HG03457 (cell line): ENCODE data around the gene ANKFY1.
"Not testable (repeated sequence)": the region's sequence is repeated elsewhere in the genome, so short reads cannot be mapped to it uniquely, and the experiment has no call there.

ENCODE experiments used
- ATAC-seq: cut with Tn5 transposase; IDR thresholded peaks from one replicate; pipeline ENCODE4 v1.9.1; 2021; ENCODE audit warnings: moderate number of reproducible peaks; ENCODE audit not compliant: unreplicated experiment

The ANKFY1 gene

GRCh38 chr17:4161192-4161966 lies 102.4 kb downstream of the ANKFY1 start:
- no peak for ATAC-seq

GRCh38 chr17:4160294-4160859 lies 103.4 kb downstream of the ANKFY1 start:
- ATAC-seq, result no peak

- no peak for ATAC-seq
Measured at GRCh38 chr17:4159761-4160160, 104.0 kb downstream of the ANKFY1 start.

DNA sequence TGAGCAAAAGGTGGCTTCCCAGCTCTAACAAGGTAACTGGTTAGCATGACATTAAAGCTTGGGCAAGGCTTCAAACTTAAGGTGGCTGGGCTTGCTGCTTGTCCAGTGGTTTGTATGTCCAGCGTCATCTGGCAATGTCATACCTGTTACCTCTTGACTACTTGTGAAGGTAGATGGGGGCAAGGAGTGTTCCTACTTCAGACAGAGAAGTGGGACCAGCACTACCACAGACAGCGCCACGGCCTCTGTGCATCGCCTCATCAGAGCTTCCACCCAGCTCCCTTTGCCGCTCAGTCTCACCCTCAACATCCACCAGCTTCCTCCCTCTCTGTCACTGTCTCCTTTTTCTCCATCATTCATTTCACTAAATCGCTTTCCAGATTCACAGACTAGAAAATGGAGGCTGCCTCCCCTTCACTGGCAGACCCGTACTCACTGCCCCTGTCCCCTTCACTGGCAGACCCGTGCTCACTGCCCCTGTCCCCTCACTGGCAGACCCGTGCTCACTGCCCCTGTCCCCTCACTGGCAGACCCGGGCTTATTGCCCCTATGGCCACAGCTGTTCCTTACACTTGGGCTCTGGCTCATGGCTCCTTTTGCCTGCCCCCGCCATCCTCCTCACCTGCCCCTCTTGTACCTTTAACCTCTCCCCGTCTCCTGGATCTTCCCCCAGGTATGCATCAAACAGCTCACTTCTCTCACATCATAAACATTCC lies 106.0 kb downstream of the ANKFY1 start:
- ATAC-seq, result no peak

DNA sequence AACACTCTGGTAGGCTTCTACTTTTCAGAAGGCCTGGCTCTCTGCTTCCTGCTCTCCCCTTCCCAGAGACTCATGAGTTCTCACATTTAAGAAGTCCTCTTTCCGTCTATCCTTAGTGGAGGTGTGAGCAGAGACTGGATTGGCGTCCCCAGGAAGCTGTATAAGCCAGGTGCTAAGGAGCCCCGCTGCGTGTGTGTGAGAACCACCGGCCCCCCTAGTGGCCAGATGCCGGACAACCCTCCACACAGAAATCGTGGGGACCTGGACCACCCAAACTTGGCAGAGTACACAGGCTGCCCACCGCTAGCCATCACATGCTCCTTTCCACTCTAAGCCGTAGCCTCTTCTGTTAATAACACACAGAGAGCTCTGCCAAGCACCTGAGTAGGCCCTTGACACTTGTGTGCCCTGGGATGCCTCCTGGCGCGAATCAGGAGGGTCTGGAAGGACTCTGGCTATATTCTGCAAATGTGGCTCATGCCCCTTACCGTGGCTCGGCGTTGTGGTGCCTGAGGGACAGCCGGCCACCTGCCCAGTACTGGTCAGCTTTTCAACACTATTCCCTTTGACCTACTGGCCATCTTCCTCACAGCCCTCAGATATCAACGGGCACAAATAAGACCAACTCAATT lies 106.9 kb downstream of the ANKFY1 start:
- no peak for ATAC-seq

DNA sequence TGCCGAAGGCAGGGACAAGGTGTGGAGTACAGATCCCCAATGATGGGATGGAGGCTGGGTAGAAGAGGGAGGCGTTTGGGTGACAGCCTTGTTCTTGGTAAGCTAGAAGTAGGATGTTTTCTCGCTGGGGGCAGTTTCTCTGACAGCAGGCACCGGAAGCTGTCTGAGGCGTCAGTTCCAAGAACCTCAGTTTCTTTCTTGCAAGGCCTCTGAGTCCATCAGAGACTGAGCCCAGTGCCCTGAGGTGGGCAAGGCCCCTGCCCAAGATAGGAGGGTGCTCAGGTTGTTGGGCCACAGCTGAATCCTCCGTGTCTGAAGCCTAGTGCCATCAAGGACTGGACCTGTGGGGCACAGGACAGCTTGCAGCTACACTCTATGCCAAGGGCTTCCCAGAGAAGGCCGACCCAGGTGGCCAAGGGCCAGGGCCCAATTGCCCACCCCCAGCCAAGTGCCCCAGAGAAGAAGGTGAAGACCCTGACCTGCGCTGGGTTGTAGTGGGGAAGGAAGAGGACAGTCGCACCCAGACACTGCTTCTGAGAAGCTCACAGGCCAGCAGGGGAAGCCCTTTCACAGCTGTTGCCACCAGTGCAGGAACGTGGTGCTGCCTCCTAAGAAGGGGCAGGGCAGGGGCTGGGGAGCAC lies 107.7 kb downstream of the ANKFY1 start:
- ATAC-seq, result no peak

- no peak for ATAC-seq
Measured at GRCh38 chr17:4154201-4154600, 109.6 kb downstream of the ANKFY1 start.

DNA sequence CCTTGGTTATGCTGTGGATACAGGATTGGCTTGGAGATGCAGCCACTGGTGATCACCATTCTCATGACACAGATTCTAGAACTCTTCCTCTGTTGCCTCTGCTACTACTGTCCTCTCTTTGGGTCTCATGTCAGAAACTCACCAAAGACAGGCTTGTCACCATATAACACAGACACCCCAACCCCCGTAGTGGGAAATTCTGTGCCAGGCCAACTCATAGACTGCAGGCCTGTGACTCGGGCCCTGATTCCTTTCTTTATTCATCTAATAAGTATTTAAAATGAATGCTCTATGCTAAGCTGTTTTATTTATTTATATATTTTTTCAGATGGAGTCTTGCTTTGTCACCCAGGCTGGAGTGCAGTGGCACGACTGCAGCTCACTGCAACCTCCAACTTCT lies 111.3 kb downstream of the ANKFY1 start:
- ATAC-seq, result no peak

GRCh38 chr17:4150096-4150495 lies 113.7 kb downstream of the ANKFY1 start:
- ATAC-seq, result no peak

GRCh38 chr17:4148611-4149308 lies 115.0 kb downstream of the ANKFY1 start:
- ATAC-seq, result no peak

- ATAC-seq, result no peak
Measured at GRCh38 chr17:4147751-4148310, 115.9 kb downstream of the ANKFY1 start.

- no peak for ATAC-seq
Measured at GRCh38 chr17:4146641-4147040, 117.1 kb downstream of the ANKFY1 start.

DNA sequence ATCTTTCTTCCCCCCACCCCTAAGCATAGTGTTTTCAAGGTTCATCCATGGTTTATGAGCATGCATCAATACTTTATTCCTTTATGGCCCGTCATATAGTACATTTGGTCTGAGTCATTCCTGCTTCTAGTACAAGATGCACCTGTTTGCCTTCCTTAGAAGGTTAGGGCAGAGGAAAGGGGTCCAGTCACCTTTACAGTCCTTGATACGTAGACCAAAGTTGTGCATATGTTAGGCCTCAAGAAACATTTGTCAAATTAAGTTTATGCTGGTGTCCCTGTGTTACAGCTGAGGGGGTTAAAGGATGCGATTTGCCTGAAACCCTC lies 119.4 kb downstream of the ANKFY1 start:
- ATAC-seq, result no peak

DNA sequence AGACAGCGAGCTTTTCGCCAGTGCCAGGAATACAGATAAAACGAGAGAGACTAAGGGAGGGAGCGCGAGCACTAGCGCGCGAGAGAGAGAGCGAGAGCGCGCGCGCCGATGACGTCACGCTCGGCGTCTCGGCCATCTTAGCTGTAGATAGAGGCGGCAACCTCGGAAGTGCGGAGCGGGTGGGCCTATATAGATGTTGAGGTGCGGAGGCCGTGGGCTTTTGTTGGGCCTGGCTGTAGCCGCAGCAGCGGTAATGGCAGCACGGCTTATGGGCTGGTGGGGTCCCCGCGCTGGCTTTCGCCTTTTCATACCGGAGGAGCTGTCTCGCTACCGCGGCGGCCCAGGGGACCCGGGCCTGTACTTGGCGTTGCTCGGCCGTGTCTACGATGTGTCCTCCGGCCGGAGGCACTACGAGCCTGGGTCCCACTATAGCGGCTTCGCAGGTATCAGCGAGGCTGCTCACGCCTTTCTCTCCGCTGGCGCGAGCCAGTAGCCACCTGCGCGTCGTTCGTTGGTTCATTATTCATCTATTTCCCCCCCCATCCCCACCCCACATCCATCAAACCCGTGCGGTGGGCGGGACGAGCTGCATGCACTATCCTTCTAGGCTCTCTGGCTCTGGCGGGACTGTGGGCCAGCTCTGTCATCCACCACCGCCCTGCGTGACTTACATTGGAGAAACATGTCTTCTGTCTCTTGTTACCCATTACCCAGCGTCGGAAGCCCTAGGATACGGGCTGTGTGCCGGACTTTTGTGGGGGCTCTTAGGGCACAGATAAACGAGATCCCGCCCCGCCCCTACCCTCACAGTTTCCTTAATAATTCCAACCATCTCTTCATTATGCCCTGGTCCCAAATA lies 120.0 kb downstream of the ANKFY1 start:
- ATAC-seq, result peak; percentile 43

GRCh38 chr17:4142107-4142900 lies 121.5 kb downstream of the ANKFY1 start:
- no peak for ATAC-seq

- no peak for ATAC-seq
Measured at GRCh38 chr17:4140125-4140524, 123.7 kb downstream of the ANKFY1 start.

DNA sequence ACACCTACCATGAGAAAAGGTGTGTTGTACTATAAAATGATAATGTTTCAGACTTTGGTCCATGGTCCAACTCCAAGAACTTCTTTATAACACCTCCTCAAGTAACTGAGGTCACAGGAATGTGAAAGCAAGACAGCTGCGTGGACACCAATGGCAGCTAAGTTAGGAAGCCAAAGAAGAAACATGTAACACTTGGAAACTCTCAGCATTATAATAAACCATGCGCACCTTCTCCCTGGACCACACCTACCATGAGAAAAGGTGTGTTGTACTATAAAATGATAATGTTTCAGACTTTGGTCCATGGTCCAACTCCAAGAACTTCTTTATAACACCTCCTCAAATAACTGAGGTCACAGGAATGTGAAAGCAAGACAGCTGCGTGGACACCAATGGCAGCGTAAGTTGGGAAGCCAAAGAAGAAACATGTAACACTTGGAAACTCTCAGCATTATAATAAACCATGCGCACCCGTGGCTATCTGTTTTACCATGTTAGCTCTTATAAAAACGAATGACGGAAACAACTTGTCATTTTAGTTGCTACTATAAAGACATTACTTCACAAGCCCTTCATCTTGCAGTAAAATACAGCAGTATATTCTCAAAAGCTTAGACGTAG lies 124.8 kb downstream of the ANKFY1 start:
- ATAC-seq, result not testable (repeated sequence)

- no peak for ATAC-seq
Measured at GRCh38 chr17:4136373-4136772, 127.4 kb downstream of the ANKFY1 start.
